ENCODE results near the gene MGAT5.

The MGAT5 gene

DNA sequence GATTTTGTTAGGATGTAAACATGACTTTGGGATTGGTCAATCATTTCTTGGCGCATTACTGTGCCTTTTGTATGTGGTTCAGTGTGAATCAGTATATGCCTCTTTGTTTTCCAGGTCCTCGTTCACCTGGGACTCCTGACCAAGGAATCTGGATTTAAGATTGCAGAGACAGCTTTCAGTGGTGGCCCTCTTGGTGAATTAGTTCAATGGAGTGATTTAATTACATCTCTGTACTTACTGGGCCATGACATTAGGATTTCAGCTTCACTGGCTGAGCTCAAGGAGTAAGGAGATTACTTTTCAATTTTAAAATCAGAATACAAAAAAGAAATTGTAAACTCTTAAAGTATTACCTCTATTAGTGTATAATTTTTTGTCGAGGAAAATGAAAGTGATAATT is 87.6 kb downstream of the MGAT5 start:
- TF ChIP-seq CTCF (IDR thresholded peaks at IDR 0.05) = no peak

GRCh38 chr2:134344954-134345697 is 91.3 kb downstream of the MGAT5 start:
- TF ChIP-seq CTCF (IDR thresholded peaks at IDR 0.05) = no peak

DNA sequence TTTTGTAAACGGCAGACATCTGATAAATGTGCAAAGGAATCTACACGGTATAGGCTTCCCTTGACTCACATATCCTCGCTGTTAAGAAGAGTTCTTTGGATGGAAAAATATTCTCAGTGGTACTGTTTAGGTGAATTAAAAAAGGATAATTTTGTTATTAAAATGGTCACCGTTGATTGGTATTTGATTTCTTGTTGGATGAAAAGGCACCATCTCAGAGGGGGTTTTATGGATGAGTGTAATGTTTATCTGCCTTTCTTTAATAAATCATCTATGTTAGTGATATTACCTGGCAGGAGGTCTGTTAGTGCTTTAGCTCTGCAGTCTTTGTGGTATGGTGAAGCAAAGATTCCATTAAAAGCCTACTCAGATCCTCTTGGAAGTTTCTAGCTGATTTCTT is 92.3 kb downstream of the MGAT5 start:
- no peak for TF ChIP-seq CTCF (IDR thresholded peaks at IDR 0.05)

DNA sequence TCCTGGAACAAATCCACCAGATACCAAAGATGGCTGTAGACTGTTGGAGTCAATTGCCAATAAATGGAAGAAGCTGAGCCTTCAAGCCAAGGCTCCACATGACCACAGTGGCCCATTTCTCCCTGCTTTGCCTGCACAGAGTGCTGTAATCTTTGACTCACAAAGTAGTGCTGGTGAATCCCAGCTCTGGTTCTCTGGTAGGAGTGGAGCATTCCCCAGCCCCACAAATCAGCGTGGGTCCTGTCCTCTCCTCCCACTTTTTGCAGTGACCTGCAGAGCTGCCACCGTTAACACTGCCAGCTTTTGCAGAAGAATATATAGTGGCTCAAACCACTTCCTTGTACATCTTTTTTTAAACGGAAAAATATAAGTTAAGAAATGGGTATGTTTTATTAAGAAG is 93.9 kb downstream of the MGAT5 start:
- no peak for TF ChIP-seq CTCF (IDR thresholded peaks at IDR 0.05)

- TF ChIP-seq CTCF (IDR thresholded peaks at IDR 0.05) = no peak
Measured at GRCh38 chr2:134348239-134348638, 94.4 kb downstream of the MGAT5 start.

DNA sequence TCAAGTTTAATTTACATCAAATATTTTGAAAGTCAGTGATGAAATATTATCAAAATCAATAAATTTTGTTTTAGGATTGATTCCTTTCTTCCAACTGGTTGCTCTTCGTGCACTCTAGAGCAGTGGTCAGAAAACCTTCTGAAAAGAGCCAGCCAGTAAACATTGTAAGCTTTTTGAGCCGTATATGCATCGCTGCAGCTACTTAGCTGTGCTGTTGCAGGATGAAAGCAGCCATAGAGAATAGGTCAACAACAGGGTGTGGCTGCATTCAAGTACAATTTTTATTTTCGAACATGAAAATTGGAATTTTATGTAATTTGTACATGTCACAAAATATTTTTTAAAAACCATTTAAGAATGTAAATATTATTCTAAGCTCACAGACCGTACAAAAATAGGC is 94.9 kb downstream of the MGAT5 start:
- no peak for TF ChIP-seq CTCF (IDR thresholded peaks at IDR 0.05)

DNA sequence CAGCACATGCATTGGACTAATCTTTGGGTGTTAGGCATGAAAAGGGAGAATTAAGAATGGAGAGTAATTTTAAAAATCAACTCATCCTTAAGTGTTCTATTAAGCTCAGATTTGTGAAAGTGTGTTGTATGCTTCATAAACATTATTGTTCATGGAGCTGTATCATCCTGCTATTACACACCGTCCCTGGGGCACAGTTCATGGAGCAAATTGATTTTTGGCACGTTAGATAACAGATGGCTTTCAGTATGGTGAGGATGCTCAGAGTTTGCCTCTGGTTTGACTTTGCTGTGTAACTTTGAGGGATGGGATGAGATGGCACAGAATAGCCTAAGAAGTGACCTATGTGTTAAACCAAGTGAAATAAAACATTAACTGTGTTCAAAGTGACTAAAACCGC is 97.1 kb downstream of the MGAT5 start:
- no peak for TF ChIP-seq CTCF (IDR thresholded peaks at IDR 0.05)

GRCh38 chr2:134351899-134352298 is 98.0 kb downstream of the MGAT5 start:
- no peak for TF ChIP-seq CTCF (IDR thresholded peaks at IDR 0.05)
